Measurements from ENCODE around the gene TFR2. TPM values are rescaled to one million over a fixed set of nuclear protein-coding genes. Genes with fewer than 3 reads are reported as not detected.

TFR2 gene
- total and polyA plus RNA-seq, 2 experiments from 2014 or later, result 3.7 to 4.2 TPM

DNA sequence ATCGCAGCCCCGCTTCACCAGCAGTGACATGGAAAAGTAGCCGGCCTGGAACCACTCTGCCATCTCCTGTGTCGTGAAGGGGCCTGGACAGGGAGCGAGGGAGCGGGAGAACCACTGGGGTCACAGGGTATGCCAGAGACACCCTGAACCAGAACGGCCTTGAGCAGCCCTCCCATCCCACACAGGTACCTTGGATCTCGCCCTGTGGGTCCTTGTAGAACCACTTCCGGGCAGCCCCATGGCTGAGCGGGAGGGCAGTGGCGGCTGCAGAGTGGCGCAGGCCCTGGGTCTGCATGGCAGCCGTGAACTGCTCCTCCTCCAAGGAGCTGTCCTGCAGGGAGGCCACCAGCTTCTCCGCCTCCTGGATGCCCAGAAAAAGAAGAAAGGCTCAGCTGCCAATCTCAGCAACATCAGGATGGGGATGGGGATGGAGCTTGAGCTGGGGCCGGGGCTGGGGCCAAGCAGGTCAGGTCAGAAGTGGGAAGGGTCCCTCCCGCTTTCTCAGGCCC is 43.2 kb upstream of the TFR2 start:
- DNase-seq (ENCODE audit: low spot score) (no peak), ATAC-seq (no peak)
- peaks cover 74% of the 10 kb centered on the region for H3K36me3 Mint-ChIP-seq (ENCODE audit: low read depth)
- peaks cover 19% of the 10 kb centered on the region for H3K79me2 ChIP-seq (replicated peaks; ENCODE audit: insufficient read depth)
- H3K9me2 ChIP-seq (ENCODE audit: insufficient read depth), result no peaks in the 10 kb centered on the region
- H3K4me3 Mint-ChIP-seq, result no peak overlapping the region
- no peaks in the 10 kb centered on the region for H3K9me3 Mint-ChIP-seq
- peaks cover 17% of the 10 kb centered on the region for H3K27me3 Mint-ChIP-seq (ENCODE audit: insufficient read depth, low read depth, poor library complexity)
- no peak overlapping the region for H3K4me3 ChIP-seq
- no peak overlapping the region for H2AFZ ChIP-seq
- no peak overlapping the region for H3K27ac Mint-ChIP-seq
- no peak for TF ChIP-seq NANOG (IDR thresholded peaks at IDR 0.05; ENCODE audit: borderline replicate concordance)
- no peak for TF ChIP-seq CREB1 (CRISPR knock-in tag; IDR thresholded peaks at IDR 0.05; ENCODE audit: low read depth)
- TF ChIP-seq, protein P1, sequence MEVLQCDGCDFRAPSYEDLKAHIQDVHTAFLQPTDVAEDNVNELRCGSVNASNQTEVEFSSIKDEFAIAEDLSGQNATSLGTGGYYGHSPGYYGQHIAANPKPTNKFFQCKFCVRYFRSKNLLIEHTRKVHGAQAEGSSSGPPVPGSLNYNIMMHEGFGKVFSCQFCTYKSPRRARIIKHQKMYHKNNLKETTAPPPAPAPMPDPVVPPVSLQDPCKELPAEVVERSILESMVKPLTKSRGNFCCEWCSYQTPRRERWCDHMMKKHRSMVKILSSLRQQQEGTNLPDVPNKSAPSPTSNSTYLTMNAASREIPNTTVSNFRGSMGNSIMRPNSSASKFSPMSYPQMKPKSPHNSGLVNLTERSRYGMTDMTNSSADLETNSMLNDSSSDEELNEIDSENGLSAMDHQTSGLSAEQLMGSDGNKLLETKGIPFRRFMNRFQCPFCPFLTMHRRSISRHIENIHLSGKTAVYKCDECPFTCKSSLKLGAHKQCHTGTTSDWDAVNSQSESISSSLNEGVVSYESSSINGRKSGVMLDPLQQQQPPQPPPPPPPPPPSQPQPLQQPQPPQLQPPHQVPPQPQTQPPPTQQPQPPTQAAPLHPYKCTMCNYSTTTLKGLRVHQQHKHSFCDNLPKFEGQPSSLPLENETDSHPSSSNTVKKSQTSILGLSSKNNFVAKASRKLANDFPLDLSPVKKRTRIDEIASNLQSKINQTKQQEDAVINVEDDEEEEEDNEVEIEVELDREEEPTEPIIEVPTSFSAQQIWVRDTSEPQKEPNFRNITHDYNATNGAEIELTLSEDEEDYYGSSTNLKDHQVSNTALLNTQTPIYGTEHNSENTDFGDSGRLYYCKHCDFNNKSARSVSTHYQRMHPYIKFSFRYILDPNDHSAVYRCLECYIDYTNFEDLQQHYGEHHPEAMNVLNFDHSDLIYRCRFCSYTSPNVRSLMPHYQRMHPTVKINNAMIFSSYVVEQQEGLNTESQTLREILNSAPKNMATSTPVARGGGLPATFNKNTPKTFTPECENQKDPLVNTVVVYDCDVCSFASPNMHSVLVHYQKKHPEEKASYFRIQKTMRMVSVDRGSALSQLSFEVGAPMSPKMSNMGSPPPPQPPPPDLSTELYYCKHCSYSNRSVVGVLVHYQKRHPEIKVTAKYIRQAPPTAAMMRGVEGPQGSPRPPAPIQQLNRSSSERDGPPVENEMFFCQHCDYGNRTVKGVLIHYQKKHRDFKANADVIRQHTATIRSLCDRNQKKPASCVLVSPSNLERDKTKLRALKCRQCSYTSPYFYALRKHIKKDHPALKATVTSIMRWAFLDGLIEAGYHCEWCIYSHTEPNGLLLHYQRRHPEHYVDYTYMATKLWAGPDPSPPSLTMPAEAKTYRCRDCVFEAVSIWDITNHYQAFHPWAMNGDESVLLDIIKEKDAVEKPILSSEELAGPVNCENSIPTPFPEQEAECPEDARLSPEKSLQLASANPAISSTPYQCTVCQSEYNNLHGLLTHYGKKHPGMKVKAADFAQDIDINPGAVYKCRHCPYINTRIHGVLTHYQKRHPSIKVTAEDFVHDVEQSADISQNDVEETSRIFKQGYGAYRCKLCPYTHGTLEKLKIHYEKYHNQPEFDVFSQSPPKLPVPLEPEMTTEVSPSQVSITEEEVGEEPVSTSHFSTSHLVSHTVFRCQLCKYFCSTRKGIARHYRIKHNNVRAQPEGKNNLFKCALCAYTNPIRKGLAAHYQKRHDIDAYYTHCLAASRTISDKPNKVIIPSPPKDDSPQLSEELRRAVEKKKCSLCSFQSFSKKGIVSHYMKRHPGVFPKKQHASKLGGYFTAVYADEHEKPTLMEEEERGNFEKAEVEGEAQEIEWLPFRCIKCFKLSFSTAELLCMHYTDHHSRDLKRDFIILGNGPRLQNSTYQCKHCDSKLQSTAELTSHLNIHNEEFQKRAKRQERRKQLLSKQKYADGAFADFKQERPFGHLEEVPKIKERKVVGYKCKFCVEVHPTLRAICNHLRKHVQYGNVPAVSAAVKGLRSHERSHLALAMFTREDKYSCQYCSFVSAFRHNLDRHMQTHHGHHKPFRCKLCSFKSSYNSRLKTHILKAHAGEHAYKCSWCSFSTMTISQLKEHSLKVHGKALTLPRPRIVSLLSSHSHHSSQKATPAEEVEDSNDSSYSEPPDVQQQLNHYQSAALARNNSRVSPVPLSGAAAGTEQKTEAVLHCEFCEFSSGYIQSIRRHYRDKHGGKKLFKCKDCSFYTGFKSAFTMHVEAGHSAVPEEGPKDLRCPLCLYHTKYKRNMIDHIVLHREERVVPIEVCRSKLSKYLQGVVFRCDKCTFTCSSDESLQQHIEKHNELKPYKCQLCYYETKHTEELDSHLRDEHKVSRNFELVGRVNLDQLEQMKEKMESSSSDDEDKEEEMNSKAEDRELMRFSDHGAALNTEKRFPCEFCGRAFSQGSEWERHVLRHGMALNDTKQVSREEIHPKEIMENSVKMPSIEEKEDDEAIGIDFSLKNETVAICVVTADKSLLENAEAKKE (CRISPR knock-in tag; IDR thresholded peaks at IDR 0.05), result no peak
- TF ChIP-seq, protein P2, sequence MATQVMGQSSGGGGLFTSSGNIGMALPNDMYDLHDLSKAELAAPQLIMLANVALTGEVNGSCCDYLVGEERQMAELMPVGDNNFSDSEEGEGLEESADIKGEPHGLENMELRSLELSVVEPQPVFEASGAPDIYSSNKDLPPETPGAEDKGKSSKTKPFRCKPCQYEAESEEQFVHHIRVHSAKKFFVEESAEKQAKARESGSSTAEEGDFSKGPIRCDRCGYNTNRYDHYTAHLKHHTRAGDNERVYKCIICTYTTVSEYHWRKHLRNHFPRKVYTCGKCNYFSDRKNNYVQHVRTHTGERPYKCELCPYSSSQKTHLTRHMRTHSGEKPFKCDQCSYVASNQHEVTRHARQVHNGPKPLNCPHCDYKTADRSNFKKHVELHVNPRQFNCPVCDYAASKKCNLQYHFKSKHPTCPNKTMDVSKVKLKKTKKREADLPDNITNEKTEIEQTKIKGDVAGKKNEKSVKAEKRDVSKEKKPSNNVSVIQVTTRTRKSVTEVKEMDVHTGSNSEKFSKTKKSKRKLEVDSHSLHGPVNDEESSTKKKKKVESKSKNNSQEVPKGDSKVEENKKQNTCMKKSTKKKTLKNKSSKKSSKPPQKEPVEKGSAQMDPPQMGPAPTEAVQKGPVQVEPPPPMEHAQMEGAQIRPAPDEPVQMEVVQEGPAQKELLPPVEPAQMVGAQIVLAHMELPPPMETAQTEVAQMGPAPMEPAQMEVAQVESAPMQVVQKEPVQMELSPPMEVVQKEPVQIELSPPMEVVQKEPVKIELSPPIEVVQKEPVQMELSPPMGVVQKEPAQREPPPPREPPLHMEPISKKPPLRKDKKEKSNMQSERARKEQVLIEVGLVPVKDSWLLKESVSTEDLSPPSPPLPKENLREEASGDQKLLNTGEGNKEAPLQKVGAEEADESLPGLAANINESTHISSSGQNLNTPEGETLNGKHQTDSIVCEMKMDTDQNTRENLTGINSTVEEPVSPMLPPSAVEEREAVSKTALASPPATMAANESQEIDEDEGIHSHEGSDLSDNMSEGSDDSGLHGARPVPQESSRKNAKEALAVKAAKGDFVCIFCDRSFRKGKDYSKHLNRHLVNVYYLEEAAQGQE (IDR thresholded peaks at IDR 0.05; ENCODE audit: unreplicated experiment), result no peak
- TF ChIP-seq ETS1 (IDR thresholded peaks at IDR 0.05), result no peak
- TF ChIP-seq, protein P3, sequence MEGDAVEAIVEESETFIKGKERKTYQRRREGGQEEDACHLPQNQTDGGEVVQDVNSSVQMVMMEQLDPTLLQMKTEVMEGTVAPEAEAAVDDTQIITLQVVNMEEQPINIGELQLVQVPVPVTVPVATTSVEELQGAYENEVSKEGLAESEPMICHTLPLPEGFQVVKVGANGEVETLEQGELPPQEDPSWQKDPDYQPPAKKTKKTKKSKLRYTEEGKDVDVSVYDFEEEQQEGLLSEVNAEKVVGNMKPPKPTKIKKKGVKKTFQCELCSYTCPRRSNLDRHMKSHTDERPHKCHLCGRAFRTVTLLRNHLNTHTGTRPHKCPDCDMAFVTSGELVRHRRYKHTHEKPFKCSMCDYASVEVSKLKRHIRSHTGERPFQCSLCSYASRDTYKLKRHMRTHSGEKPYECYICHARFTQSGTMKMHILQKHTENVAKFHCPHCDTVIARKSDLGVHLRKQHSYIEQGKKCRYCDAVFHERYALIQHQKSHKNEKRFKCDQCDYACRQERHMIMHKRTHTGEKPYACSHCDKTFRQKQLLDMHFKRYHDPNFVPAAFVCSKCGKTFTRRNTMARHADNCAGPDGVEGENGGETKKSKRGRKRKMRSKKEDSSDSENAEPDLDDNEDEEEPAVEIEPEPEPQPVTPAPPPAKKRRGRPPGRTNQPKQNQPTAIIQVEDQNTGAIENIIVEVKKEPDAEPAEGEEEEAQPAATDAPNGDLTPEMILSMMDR (conservative IDR thresholded peaks at IDR 0.05; ENCODE audit: low read depth in 2 of 2), result no peak
- no peak for TF ChIP-seq STAT1 (IDR thresholded peaks at IDR 0.05; ENCODE audit: unreplicated experiment)
- TF ChIP-seq JUNB (IDR thresholded peaks at IDR 0.05; ENCODE audit: unreplicated experiment), result no peak
- TF ChIP-seq ZNF331 (CRISPR knock-in tag; IDR thresholded peaks at IDR 0.05; ENCODE audit: low read depth), result no peak
- no peak for TF ChIP-seq POLR2AphosphoS5 (IDR thresholded peaks at IDR 0.05; ENCODE audit: low read depth)
- no peak for TF ChIP-seq ZNF114 (CRISPR knock-in tag; IDR thresholded peaks at IDR 0.05)
- no peak for TF ChIP-seq EZH2phosphoT487 (IDR thresholded peaks at IDR 0.05; ENCODE audit: unreplicated experiment)
- TF ChIP-seq EZH2 (IDR thresholded peaks at IDR 0.05; ENCODE audit: low read depth, unreplicated experiment), result no peak
- H3F3A ChIP-seq (replicated peaks; ENCODE audit: low read depth), result peaks cover 30% of the 10 kb centered on the region; the same call in 1 of the 2 replicates
- no peaks in the 10 kb centered on the region for H3K27me3 ChIP-seq (ENCODE audit: insufficient read depth)
- H3K4me1 Mint-ChIP-seq, result peaks cover 14% of the 10 kb centered on the region
- peaks cover 4% of the 10 kb centered on the region; the same call in 1 of the 2 replicates for H3K36me3 ChIP-seq (ENCODE audit: insufficient read depth)
- H3K27ac ChIP-seq (ENCODE audit: low read depth), result no peak overlapping the region
- peaks cover 7% of the 10 kb centered on the region; the same call in 1 of the 2 replicates for H3K4me1 ChIP-seq (ENCODE audit: insufficient read depth)
- H4K20me1 ChIP-seq (replicated peaks; ENCODE audit: insufficient read depth), result peaks cover 13% of the 10 kb centered on the region
- H3K4me2 ChIP-seq, result no peak overlapping the region

Measured in GM23338 (cell line).